Progenitor cell of endocrine pancreas (in vitro differentiated cells): ENCODE measurements around the gene SCAPER. TPM values are rescaled to one million over a fixed set of nuclear protein-coding genes. Genes with fewer than 3 reads are reported as not detected.

Experiments used
- DNase-seq: peaks from one replicate; pipeline ENCODE4 v3.0.0; 2021; ENCODE audit warnings: low spot score; ENCODE audit not compliant: unreplicated experiment
- H3K27ac Mint-ChIP-seq: 2 replicates; pipeline ENCODE4 v1.8.0; 2021; ENCODE audit warnings: mild to moderate bottlenecking, moderate library complexity, mixed read lengths
- H3K27me3 Mint-ChIP-seq: 2 replicates; pipeline ENCODE4 v1.8.0; 2021; ENCODE audit warnings: mixed read lengths
- H3K36me3 Mint-ChIP-seq: 2 replicates; pipeline ENCODE4 v1.8.0; 2022; ENCODE audit warnings: mixed read lengths; ENCODE audit not compliant: insufficient read depth
- H3K4me1 Mint-ChIP-seq: 2 replicates; pipeline ENCODE4 v1.8.0; 2021; ENCODE audit warnings: low read depth, mixed read lengths
- H3K4me3 Mint-ChIP-seq: 2 replicates; pipeline ENCODE4 v1.8.0; 2021; ENCODE audit warnings: low read depth, mild to moderate bottlenecking, moderate library complexity, mixed read lengths
- H3K9me3 Mint-ChIP-seq: 2 replicates; pipeline ENCODE4 v1.8.0; 2021; ENCODE audit warnings: low read depth, mixed read lengths
- CTCF ChIP-seq: fragments of 200-600 bp; sonication (generic); IDR thresholded peaks from one replicate; pipeline ENCODE4 v1.5.0; 2021; ENCODE audit warnings: antibody characterized with exemption, mild to moderate bottlenecking; ENCODE audit not compliant: unreplicated experiment
- total RNA-seq: library from RNA; stranded (reverse); gene quantifications from 2 replicates; pipeline ENCODE4 v1.2.1, GENCODE V29; 2021

SCAPER gene
- total RNA-seq, 1 donor from 2014 or later = 43.1 TPM

- H3K9me3 Mint-ChIP-seq = no peaks in the 10 kb centered on the region
- no peaks in the 10 kb centered on the region for H3K36me3 Mint-ChIP-seq
- H3K27ac Mint-ChIP-seq = no peak overlapping the region
- H3K4me1 Mint-ChIP-seq = no peaks in the 10 kb centered on the region
- TF ChIP-seq CTCF = no peak
- no peak for DNase-seq
- no peak overlapping the region for H3K4me3 Mint-ChIP-seq
- peaks cover 44% of the 10 kb centered on the region for H3K27me3 Mint-ChIP-seq
These were observed 576.9 kb downstream of the SCAPER start for GRCh38 chr15:76328106-76328696.

GRCh38 chr15:76327191-76328105 is 577.7 kb downstream of the SCAPER start:
- H3K27me3 Mint-ChIP-seq = peaks cover 40% of the 10 kb centered on the region
- no peaks in the 10 kb centered on the region for H3K36me3 Mint-ChIP-seq
- no peak for TF ChIP-seq CTCF
- H3K4me3 Mint-ChIP-seq = no peak overlapping the region
- DNase-seq = no peak
- H3K4me1 Mint-ChIP-seq = no peaks in the 10 kb centered on the region
- H3K9me3 Mint-ChIP-seq = no peaks in the 10 kb centered on the region
- H3K27ac Mint-ChIP-seq = no peak overlapping the region

- no peaks in the 10 kb centered on the region for H3K9me3 Mint-ChIP-seq
- peaks cover 38% of the 10 kb centered on the region for H3K27me3 Mint-ChIP-seq
- no peaks in the 10 kb centered on the region for H3K4me1 Mint-ChIP-seq
- DNase-seq = no peak
- TF ChIP-seq CTCF = no peak
- no peak overlapping the region for H3K4me3 Mint-ChIP-seq
- H3K27ac Mint-ChIP-seq = no peak overlapping the region
- no peaks in the 10 kb centered on the region for H3K36me3 Mint-ChIP-seq
These were observed 579.4 kb downstream of the SCAPER start for GRCh38 chr15:76325704-76326103.

- peaks cover 29% of the 10 kb centered on the region for H3K27me3 Mint-ChIP-seq
- H3K4me1 Mint-ChIP-seq = no peaks in the 10 kb centered on the region
- no peak overlapping the region for H3K4me3 Mint-ChIP-seq
- no peaks in the 10 kb centered on the region for H3K36me3 Mint-ChIP-seq
- H3K9me3 Mint-ChIP-seq = no peaks in the 10 kb centered on the region
- no peak overlapping the region for H3K27ac Mint-ChIP-seq
- DNase-seq = no peak
- no peak for TF ChIP-seq CTCF
These were observed 581.1 kb downstream of the SCAPER start for GRCh38 chr15:76324066-76324465.

- H3K4me1 Mint-ChIP-seq = no peaks in the 10 kb centered on the region
- no peaks in the 10 kb centered on the region for H3K9me3 Mint-ChIP-seq
- H3K4me3 Mint-ChIP-seq = no peak overlapping the region
- TF ChIP-seq CTCF = no peak
- H3K27me3 Mint-ChIP-seq = peaks cover 15% of the 10 kb centered on the region
- H3K27ac Mint-ChIP-seq = no peak overlapping the region
- no peak for DNase-seq
- no peaks in the 10 kb centered on the region for H3K36me3 Mint-ChIP-seq
These were observed 583.5 kb downstream of the SCAPER start for GRCh38 chr15:76321602-76322001.
